Endothelial cell (in vitro differentiated cells): Measurements from ENCODE around the gene CFL1. TPM values are rescaled to one million over a fixed set of nuclear protein-coding genes. Genes with fewer than 3 reads are reported as not detected.

Experiments
- DNase-seq: peaks from one replicate; pipeline ENCODE4 v3.0.0; 2021; ENCODE audit warnings: low spot score
- H3K27ac Mint-ChIP-seq: one replicate; pipeline ENCODE4 v1.8.0; 2021; ENCODE audit warnings: mixed read lengths, inconsistent platforms; ENCODE audit not compliant: unreplicated experiment
- H3K27me3 Mint-ChIP-seq: one replicate; pipeline ENCODE4 v1.8.0; 2021; ENCODE audit warnings: mild to moderate bottlenecking, moderate library complexity, mixed read lengths, inconsistent platforms; ENCODE audit not compliant: unreplicated experiment
- H3K36me3 Mint-ChIP-seq: one replicate; pipeline ENCODE4 v1.8.0; 2021; ENCODE audit warnings: mild to moderate bottlenecking, low read depth, mixed read lengths, inconsistent platforms; ENCODE audit not compliant: unreplicated experiment
- H3K4me1 Mint-ChIP-seq: one replicate; pipeline ENCODE4 v1.8.0; 2021; ENCODE audit warnings: mild to moderate bottlenecking, mixed read lengths, inconsistent platforms; ENCODE audit not compliant: unreplicated experiment
- H3K4me3 Mint-ChIP-seq: one replicate; pipeline ENCODE4 v1.8.0; 2021; ENCODE audit warnings: mild to moderate bottlenecking, mixed read lengths, inconsistent platforms; ENCODE audit not compliant: unreplicated experiment
- H3K9me3 Mint-ChIP-seq: one replicate; pipeline ENCODE4 v1.8.0; 2021; ENCODE audit warnings: mixed read lengths, inconsistent platforms; ENCODE audit not compliant: unreplicated experiment
- CTCF ChIP-seq: fragments of 200-600 bp; sonication (generic); IDR thresholded peaks from one replicate; pipeline ENCODE4 v1.5.0; 2021; ENCODE audit warnings: antibody characterized with exemption; ENCODE audit not compliant: unreplicated experiment
- total RNA-seq: library from RNA; stranded (reverse); fragmentation: NEBNext Ultra II Directional; extraction: Animal tissue kit (Norgen Biotek cat#: 25700); gene quantifications from one replicate; pipeline ENCODE4 v1.2.1, GENCODE V29; 2021; ENCODE audit not compliant: unreplicated experiment

The CFL1 gene
- total RNA-seq, 1 donor from 2014 or later: 1,740 TPM

DNA sequence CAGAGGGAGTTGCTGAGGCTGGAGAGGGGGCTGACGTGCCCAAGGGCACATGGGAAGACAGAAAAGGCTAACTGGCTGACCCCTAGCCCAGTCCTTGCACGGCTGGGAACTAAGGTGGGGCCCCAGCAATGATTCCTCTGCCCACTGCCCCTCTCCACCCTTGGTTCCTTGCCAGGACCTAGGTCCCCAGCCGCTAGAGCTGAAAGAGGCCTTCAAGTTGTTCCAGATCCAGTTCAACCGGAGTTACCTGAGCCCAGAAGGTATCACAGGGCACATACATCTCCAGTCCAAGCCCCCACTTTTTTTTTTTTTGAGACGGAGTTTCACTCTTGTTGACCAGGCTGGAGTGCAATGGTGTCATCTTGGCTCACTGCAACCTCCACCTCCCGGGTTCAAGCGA lies 22.0 kb upstream of the CFL1 start:
- Mint-ChIP-seq H3K27ac (no peak overlapping the region), H3K4me1 (no peaks in the 10 kb centered on the region), H3K27me3 (peaks cover 12% of the 10 kb centered on the region), H3K36me3 (peaks cover 7% of the 10 kb centered on the region), H3K9me3 (no peaks in the 10 kb centered on the region), H3K4me3 (no peak overlapping the region)
- no peak for TF ChIP-seq CTCF
- DNase-seq: no peak

GRCh38 chr11:65879617-65880016 lies 21.6 kb upstream of the CFL1 start, which contains the start of gene CTSW:
CTSW (plus strand) TSS chr11:65879837; CDS start chr11:65879855, 18 bp downstream.
- Mint-ChIP-seq H3K36me3 (peaks cover 4% of the 10 kb centered on the region), H3K4me1 (no peaks in the 10 kb centered on the region), H3K4me3 (no peak within 1 kb of the TSS), H3K9me3 (no peaks in the 10 kb centered on the region), H3K27ac (no peak within 1 kb of the TSS), H3K27me3 (peaks cover 12% of the 10 kb centered on the region)
- DNase-seq: no peak
- no peak for TF ChIP-seq CTCF

DNA sequence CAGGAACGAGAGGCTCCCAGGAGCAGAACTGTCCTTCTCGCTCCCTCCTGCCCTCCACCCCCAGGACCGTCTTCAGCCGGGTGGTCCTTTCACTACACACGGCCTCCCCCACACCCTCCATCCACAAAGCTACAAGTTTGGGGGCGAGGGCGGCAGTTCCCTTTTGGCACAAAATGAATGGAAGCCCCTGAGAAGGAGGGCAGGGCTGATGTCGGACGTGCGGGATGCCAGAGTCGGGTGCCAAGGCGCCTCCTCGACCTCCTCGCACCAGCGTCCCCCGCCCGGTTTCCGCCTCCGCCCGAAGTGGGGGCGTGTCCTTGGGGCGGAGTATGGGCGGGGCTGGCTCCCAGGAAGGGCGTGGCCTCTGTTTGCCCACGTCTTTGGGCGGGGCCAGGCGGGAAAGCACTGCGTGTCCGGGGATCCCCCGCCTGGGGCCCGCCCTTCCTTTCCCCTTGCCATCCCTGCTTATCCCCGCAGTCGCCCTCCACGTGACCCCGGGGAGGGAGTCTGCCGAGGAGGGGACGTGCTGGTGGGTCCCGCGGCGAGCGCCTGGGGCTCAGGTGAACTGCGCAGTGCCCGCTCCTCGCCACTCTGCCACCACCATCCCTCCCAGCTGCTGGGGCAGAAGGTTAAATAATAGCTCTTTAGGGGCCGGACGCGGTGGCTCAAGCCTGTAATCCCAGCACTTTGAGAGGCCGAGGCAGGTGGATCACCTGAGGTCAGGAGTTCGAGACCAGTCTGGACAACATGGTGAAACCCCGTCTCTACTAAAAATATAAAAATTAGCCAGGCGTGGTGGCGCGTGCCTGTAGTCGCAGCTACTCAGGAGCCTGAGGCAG lies 15.6 kb upstream of the CFL1 start:
- Mint-ChIP-seq H3K27ac (peak overlapping the region; percentile 82), H3K4me3 (peak overlapping the region; percentile 97), H3K36me3 (peaks cover 13% of the 10 kb centered on the region), H3K27me3 (peaks cover 30% of the 10 kb centered on the region), H3K4me1 (peaks cover 35% of the 10 kb centered on the region), H3K9me3 (no peaks in the 10 kb centered on the region)
- TF ChIP-seq CTCF: no peak
- DNase-seq: peak; percentile 92

DNA sequence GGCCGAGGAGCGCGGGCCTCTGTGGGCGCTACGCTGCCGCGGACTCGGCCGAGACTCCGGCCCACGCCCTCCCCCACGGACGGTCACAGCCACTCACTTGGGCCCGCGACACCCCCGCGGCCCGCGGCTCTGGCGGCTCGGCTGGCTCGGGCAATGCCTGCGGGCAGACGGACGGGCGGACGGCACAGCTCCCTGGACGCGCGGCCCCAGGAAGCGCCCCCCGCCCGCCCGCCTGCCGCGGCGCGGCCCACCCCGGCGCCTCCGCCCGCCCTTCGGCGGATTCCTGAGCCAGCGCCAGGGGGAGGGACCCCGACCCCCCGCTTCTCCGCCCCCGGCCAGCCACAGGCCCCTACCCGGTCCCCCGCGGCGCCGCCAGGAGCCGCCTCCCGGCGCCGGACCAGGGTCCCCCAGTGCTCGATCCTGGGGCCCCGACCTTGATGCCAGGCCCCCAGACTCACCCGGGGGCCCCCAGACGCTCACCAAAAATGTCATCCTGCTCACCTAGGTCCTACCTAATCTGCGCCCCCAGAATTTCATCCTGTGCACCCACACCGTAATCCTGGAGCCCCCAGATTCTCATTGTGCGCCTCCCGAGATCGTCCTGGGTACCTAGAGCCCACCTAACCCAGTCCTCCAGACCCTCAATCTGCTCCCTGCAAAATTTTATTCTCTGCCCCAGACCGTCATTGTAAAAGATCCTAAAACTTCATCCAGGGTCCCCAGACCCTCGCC lies 14.8 kb upstream of the CFL1 start, which contains the start of gene EFEMP2:
Gene EFEMP2, minus strand, starts transcription at position 215 of the 732 bp plus-strand sequence. CDS start 446 bp downstream, outside the sequence.
- DNase-seq: peak; percentile 55
- no peak for TF ChIP-seq CTCF
- peaks cover 15% of the 10 kb centered on the region for H3K36me3 Mint-ChIP-seq
- H3K27ac Mint-ChIP-seq: peak within 1 kb of the TSS; percentile 82
- peak within 1 kb of the TSS; percentile 97 for H3K4me3 Mint-ChIP-seq
- H3K9me3 Mint-ChIP-seq: no peaks in the 10 kb centered on the region
- peaks cover 36% of the 10 kb centered on the region for H3K4me1 Mint-ChIP-seq
- peaks cover 31% of the 10 kb centered on the region for H3K27me3 Mint-ChIP-seq
